ENCODE data around the gene TSPAN8. TPM values are rescaled to one million over a fixed set of nuclear protein-coding genes. Genes with fewer than 3 reads are reported as not detected.

Gene TSPAN8
- total RNA-seq, 1 donor from 2014 or later = not detected

GRCh38 chr12:71142956-71143355 is 14.8 kb downstream of the TSPAN8 start:
- Histone ChIP-seq H3K27me3 (ENCODE audit: control insufficient read depth, insufficient read depth, low read length) (no peaks in the 10 kb centered on the region), H3K4me3 (ENCODE audit: low read depth, low read length) (no peak overlapping the region), H3K36me3 (ENCODE audit: control insufficient read depth, insufficient read depth, low read length) (no peaks in the 10 kb centered on the region)
- TF ChIP-seq CTCF (IDR thresholded peaks at IDR 0.05; ENCODE audit: insufficient read depth, low read length, severe bottlenecking) = no peak
- DNase-seq (ENCODE audit: low read depth) (no peak), FAIRE-seq (no peak)

GRCh38 chr12:71142016-71142415 is 15.8 kb downstream of the TSPAN8 start:
- Histone ChIP-seq H3K27me3 (ENCODE audit: control insufficient read depth, insufficient read depth, low read length) (no peaks in the 10 kb centered on the region), H3K4me3 (ENCODE audit: low read depth, low read length) (no peak overlapping the region), H3K36me3 (ENCODE audit: control insufficient read depth, insufficient read depth, low read length) (no peaks in the 10 kb centered on the region)
- no peak for DNase-seq (ENCODE audit: low read depth)
- no peak for TF ChIP-seq CTCF (IDR thresholded peaks at IDR 0.05; ENCODE audit: insufficient read depth, low read length, severe bottlenecking)
- no peak for FAIRE-seq

GRCh38 chr12:71141378-71141926 is 16.3 kb downstream of the TSPAN8 start:
- Histone ChIP-seq H3K36me3 (ENCODE audit: control insufficient read depth, insufficient read depth, low read length) (no peaks in the 10 kb centered on the region), H3K4me3 (ENCODE audit: low read depth, low read length) (no peak overlapping the region), H3K27me3 (ENCODE audit: control insufficient read depth, insufficient read depth, low read length) (no peaks in the 10 kb centered on the region)
- DNase-seq (ENCODE audit: low read depth) (no peak), FAIRE-seq (peak; percentile 23)
- TF ChIP-seq CTCF (IDR thresholded peaks at IDR 0.05; ENCODE audit: insufficient read depth, low read length, severe bottlenecking) = no peak

GRCh38 chr12:71139153-71139735 is 18.6 kb downstream of the TSPAN8 start:
- H3K36me3 ChIP-seq (ENCODE audit: control insufficient read depth, insufficient read depth, low read length) = no peaks in the 10 kb centered on the region
- no peak overlapping the region for H3K4me3 ChIP-seq (ENCODE audit: low read depth, low read length)
- TF ChIP-seq CTCF (IDR thresholded peaks at IDR 0.05; ENCODE audit: insufficient read depth, low read length, severe bottlenecking) = no peak
- H3K27me3 ChIP-seq (ENCODE audit: control insufficient read depth, insufficient read depth, low read length) = no peaks in the 10 kb centered on the region
- FAIRE-seq (peak; percentile 7), DNase-seq (ENCODE audit: low read depth) (no peak)

GRCh38 chr12:71138011-71138410 is 19.8 kb downstream of the TSPAN8 start:
- DNase-seq (ENCODE audit: low read depth) = no peak
- no peak for TF ChIP-seq CTCF (IDR thresholded peaks at IDR 0.05; ENCODE audit: insufficient read depth, low read length, severe bottlenecking)
- no peak for FAIRE-seq

GRCh38 chr12:71135812-71136176 is 22.0 kb downstream of the TSPAN8 start:
- FAIRE-seq = no peak
- Histone ChIP-seq H3K27me3 (ENCODE audit: control insufficient read depth, insufficient read depth, low read length) (no peaks in the 10 kb centered on the region), H3K4me3 (ENCODE audit: low read depth, low read length) (no peak overlapping the region), H3K36me3 (ENCODE audit: control insufficient read depth, insufficient read depth, low read length) (no peaks in the 10 kb centered on the region)
- no peak for TF ChIP-seq CTCF (IDR thresholded peaks at IDR 0.05; ENCODE audit: insufficient read depth, low read length, severe bottlenecking)
- no peak for DNase-seq (ENCODE audit: low read depth)

More at GRCh38 chr12:71138011-71138410, 19.8 kb downstream of the TSPAN8 start:
- Histone ChIP-seq H3K27me3 (ENCODE audit: control insufficient read depth, insufficient read depth, low read length) (no peaks in the 10 kb centered on the region), H3K36me3 (ENCODE audit: control insufficient read depth, insufficient read depth, low read length) (no peaks in the 10 kb centered on the region), H3K4me3 (ENCODE audit: low read depth, low read length) (no peak overlapping the region)
